GM19193 (cell line): ENCODE results near the gene ADAMTS15.

Experiments used
- POLR2A ChIP-seq: IDR thresholded peaks from 4 replicates; pipeline ENCODE4 v1.6.1; 2011; ENCODE audit not compliant: insufficient read depth, insufficient read length; ENCODE audit errors: extremely low read depth

Gene ADAMTS15

GRCh38 chr11:130414107-130415080 is 34.1 kb upstream of the ADAMTS15 start:
- TF ChIP-seq POLR2A: no peak

GRCh38 chr11:130415731-130416529 is 32.5 kb upstream of the ADAMTS15 start:
- TF ChIP-seq POLR2A: no peak

- no peak for TF ChIP-seq POLR2A
These were observed 31.9 kb upstream of the ADAMTS15 start for GRCh38 chr11:130416530-130416882.

GRCh38 chr11:130416906-130417305 is 31.5 kb upstream of the ADAMTS15 start:
- TF ChIP-seq POLR2A: no peak

- TF ChIP-seq POLR2A: no peak
These were observed 30.2 kb upstream of the ADAMTS15 start for GRCh38 chr11:130418210-130418609.

GRCh38 chr11:130418756-130419155 is 29.7 kb upstream of the ADAMTS15 start:
- no peak for TF ChIP-seq POLR2A

- TF ChIP-seq POLR2A: no peak
These were observed 27.8 kb upstream of the ADAMTS15 start for GRCh38 chr11:130420478-130421198.

- no peak for TF ChIP-seq POLR2A
These were observed 27.3 kb upstream of the ADAMTS15 start for GRCh38 chr11:130421199-130421585.

GRCh38 chr11:130421697-130422096 is 26.7 kb upstream of the ADAMTS15 start:
- TF ChIP-seq POLR2A: no peak

- TF ChIP-seq POLR2A: no peak
These were observed 26.0 kb upstream of the ADAMTS15 start for GRCh38 chr11:130422251-130422995.

GRCh38 chr11:130423541-130424142 is 24.8 kb upstream of the ADAMTS15 start:
- no peak for TF ChIP-seq POLR2A

- TF ChIP-seq POLR2A: no peak
These were observed 23.8 kb upstream of the ADAMTS15 start for GRCh38 chr11:130424613-130425140.

GRCh38 chr11:130425156-130425555 is 23.3 kb upstream of the ADAMTS15 start:
- no peak for TF ChIP-seq POLR2A
